ENCODE results near the gene C11orf71.

C11orf71 gene, protein sequence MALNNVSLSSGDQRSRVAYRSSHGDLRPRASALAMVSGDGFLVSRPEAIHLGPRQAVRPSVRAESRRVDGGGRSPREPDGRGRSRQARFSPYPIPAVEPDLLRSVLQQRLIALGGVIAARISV

DNA sequence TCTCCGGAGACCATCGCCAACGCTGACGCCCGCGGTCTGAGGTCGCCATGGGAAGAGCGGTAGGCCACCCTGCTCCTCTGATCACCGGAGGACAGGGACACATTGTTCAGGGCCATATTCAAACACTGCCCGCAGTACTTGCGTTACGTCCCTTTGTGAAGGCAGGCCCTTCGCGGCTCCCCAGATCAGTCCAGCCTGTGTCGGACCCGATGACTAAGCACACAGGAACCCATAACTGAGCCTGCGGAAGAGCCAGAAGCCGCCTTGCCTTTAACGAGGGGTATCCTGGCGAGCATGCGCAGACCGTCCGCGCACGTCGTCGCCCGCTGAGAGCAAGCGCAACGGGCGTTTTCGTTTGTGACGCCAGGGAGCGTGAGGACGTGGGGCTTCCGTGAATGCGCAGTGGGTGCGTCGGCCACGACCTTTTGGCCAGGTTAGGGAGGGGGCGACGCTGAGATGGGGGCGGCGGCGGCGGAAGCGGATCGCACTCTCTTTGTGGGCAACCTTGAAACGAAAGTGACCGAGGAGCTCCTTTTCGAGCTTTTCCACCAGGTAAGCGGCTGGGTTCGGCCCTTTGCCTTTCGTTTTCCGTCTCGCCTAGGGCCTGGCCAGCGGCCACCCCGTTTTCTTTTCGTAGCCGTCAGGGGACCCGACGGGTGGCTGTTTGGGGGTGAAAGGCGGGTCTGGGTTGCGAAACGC is at the start of gene C11orf71, which contains the start of gene RBM7:
TSS of gene C11orf71 (minus strand) at position 296 of the 699 bp plus-strand sequence. CDS start at position 116, 180 bp downstream.
TSS of gene RBM7 (plus strand) at position 451 of the 699 bp plus-strand sequence. CDS start at position 457, 6 bp downstream.
- peak; percentile 94 to 96 for DNase-seq (ENCODE audit: low read depth in 2 of 2)

DNA sequence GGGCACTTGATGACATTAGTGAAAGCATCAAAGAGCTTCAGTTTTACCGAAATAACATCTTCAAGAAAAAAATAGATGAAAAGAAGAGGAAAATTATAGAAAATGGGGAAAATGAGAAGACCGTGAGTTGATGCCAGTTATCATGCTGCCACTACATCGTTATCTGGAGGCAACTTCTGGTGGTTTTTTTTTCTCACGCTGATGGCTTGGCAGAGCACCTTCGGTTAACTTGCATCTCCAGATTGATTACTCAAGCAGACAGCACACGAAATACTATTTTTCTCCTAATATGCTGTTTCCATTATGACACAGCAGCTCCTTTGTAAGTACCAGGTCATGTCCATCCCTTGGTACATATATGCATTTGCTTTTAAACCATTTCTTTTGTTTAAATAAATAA is 49.5 kb upstream of the C11orf71 start:
- DNase-seq (ENCODE audit: low read depth in 2 of 2) = no peak

DNA sequence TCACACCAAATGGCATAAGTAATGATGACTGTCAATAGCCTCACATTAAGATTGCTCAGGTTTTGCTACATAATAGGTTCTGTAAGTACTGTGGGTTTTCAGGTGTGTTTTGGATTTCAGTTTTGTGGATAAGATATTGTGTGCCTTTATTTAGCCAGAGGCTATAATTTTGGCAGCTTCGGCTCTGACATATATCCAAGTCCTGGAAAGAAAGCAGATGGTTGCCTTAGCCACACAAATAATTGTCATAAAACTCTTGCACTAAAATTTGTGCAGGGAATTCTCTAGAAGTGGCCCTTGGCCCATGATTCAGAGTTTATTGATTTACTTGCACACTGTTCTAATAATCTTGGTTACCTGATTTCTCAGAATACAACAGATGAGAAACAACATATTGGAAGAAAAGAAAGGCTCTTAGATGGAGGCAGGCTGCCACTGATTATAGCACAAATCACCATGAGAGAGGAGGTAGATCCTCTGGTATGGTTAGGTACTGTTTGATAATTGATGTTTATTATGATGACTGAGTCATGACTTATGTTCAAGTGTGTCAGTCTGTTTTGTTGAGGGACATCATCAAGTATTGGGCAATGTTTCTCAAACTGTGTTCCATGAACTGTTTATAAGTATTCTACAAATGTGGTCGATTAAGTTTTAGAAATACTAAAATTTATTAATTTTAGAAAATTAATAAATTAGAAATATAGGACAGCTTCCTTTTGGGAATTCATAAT is 48.6 kb upstream of the C11orf71 start:
- no peak for DNase-seq (ENCODE audit: low read depth in 2 of 2)

DNA sequence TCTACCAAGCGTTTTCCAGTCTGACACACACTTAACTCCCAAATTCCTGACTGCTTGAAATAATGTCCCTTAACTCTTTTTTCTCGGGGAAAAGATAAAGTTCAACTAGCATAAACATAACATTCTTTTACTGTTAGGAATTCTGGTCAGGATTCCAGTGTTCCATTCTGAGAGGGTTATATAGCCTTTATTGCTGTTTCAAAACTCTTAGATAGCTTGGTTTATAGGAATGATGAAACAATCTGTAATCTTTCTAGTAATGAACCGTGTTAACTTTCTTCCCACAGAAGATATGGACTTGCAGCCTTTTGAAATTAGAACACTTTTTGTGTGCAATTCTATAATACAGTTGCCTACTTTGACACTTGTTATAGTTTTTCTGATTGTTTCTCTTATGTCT is 47.6 kb upstream of the C11orf71 start:
- DNase-seq (ENCODE audit: low read depth in 2 of 2) = no peak

DNA sequence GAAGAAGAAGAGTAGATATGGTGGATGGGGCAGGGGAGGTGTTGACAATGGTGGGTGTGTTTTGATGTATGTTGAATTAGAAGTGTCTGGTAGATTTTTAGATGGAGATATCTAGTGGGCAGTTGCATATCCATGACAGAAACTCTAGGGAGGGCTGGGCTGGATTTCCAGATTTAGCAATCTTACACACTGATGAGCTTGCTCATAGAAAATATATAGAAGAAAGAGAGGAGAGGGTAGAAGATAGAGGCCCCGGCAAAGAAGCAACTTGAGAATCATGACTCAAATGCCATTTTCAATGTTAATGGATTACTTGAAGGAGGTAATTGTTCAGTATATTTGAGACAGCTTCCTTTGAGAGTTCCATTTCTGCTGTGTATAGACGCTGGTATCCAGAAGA is 47.1 kb upstream of the C11orf71 start:
- DNase-seq (ENCODE audit: low read depth in 2 of 2) = no peak

DNA sequence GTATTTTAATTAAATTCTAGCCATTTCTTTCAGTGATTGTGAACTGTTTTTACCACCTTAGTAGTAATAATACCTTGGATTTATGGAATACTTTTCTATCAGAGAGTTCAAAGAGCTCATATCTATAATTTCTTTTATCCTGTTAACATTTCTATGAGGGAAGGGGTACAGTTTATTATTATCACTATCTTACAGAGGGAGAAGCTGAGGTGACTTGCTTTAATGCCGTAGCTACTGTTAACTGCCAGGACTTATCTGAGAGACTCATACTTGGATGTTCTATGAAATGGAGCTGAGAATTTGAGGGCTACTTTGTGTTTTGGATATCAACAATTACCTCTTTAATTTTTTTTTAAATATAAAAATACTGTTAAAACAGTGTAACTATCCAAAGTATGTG is 42.2 kb upstream of the C11orf71 start:
- no peak for DNase-seq (ENCODE audit: low read depth in 2 of 2)

DNA sequence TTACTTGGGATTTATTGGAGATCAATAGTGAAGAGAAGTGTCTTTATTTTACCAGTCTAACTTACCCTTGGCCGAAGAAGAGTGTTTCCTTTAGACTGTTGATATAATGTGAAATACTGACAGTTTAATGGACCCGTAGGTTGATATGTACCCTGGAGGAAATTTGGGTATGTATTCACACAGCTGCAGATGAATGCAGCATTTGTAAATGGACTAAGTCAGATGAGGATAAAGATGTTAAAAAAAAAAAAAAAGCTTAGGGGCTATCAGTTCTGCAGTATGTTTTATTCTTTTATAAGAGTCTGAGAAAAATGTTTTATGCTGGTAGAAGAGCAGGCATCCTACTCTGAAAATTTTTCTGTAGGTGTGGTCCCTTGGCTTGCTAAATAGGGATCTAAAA is 41.6 kb upstream of the C11orf71 start:
- no peak for DNase-seq (ENCODE audit: low read depth in 2 of 2)

DNA sequence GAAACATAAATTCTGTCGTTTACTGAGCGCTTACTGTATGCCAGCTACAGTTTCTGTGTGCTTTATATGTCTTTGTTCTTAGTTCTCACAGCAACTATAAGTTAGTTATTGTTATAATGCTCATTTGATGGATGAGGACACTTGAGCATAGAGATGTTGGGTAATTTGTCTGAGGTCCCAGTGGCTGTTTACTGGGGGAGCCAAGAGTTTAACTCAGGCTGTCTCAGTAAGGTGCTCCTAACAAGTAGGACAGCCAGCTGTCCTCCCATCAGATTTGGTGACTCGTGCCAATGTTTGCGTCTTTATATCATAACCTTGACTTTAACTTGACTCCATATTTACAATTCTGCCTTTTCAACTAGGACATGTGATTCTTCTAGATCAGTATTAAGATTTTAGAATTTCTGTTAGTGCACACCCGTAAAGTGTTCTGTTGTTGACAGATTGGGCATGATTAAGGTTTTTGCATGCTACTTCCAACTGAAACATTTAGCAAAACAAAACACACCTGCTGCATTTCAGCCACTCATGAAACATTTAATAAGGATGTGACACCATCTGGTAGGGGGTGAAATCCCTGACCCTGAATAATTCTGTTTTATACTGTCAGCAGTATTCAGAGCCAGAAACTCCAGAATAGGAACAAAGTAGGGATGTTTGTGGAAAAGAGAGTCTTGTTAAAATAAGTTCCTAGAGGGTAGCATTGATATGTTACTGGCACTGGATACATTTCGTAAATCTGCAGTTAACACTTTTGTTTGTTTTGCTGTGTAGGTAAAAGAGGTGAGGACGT is 40.9 kb upstream of the C11orf71 start:
- DNase-seq (ENCODE audit: low read depth in 2 of 2) = no peak

DNA sequence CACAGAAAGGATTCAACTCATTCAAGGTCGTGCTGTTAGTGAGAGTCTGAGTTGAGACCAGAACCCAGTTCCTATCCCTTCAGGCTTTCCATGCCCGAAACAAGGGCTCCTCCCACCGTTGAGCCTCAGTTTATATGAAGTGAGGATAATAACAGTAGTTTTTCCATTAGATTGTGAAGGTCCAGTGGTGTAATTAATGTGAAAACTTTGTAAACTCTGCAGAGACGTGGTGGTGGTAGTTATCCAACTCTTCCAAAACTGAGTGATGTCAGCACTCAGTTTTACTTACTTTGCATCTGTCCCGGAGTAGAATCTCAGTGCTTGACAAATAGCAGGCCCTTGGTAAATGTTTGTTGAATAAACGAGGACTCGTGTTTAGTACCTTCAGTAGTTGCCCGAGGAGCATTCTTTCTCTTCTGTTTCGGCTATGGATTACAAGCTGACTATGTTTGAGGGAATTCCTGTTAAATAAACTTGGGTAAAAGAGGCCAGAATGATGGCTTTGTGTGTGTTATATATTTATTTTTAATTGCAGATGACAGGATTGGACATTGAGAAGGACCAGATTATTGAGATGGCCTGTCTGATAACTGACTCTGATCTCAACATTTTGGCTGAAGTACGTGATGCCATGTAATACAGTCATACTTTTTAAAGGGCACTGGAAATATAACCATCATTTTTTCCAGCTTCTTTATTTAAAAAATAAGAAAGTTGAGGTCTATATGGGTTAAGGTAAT is 40.0 kb upstream of the C11orf71 start:
- DNase-seq (ENCODE audit: low read depth in 2 of 2) = no peak

DNA sequence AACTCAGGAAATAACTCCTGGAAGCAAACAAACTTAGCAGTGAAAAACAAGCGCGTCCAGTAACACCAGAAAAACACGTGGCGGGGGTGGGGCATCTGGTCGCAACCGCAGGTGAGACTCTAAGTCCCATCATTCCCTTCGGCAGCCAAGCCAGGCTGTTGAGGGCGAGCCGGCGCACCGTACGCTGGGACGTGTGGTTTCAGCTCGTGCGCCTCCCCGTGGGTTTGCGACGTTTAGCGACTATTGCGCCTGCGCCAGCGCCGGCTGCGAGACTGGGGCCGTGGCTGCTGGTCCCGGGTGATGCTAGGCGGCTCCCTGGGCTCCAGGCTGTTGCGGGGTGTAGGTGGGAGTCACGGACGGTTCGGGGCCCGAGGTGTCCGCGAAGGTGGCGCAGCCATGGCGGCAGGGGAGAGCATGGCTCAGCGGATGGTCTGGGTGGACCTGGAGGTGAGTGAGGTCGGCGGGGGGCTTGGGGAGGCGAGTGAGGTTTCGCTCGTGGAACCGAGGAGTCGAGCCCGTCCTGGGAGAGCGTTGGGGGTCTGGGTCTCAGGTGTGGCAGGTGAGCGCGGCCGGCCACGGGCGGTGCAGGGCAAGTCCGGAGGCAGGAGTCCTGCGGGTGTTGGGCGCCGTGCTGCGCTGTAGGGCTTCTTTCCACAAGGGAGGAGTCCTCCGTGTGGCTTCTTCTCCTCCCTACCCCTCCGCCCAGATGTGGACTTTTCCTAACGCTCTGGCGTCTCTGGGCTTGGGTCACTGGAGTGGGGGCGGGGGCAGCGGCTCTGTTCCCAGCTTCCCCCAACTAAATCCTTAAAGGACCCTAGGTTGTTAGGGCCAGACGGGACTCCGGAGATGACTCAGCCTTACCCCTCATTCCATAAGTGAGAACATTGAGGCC is 39.2 kb upstream of the C11orf71 start, which contains the start of gene REXO2:
TSS of gene REXO2 (plus strand) at position 239 of the 892 bp plus-strand sequence. CDS start at position 301, 62 bp downstream.
- peak; percentile 90 to 92 for DNase-seq (ENCODE audit: low read depth in 2 of 2)

DNA sequence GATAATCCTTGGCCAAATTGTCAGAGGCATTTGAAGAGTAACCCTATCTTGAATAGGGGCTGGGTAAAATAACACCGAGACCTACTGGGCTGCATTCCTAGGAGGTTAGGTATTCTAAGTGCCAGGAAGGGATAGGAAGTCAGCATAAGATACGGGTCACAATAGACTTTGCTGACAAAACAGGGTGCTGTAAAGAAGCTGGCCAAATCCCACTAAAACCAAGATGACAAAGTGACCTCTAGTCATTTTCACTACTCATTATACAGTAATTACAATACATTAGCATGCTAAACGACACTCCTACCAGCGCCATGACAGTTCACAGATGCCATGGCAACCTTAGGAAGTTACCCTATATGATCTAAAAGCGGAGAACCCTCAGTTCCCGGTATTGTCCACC is 38.0 kb upstream of the C11orf71 start:
- DNase-seq (ENCODE audit: low read depth in 2 of 2) = no peak

DNA sequence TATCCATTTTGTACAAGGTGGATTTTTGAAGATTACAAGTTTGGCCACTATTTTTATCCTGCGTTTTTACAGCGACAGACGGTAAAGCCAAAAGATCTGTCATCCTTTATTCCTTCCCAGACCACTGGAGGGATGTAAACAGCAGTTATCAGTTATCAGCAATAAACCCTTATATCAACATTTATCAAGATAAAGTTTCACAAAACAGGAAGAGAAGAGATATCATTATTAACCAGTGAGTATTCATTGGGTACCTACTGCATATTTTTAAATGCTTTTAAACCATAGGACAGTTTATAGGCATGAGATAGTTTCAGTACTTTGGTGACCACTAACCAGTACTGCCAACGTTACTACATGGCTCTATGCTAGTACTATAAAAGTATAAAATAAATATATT is 33.1 kb upstream of the C11orf71 start:
- no peak for DNase-seq (ENCODE audit: low read depth in 2 of 2)

DNA sequence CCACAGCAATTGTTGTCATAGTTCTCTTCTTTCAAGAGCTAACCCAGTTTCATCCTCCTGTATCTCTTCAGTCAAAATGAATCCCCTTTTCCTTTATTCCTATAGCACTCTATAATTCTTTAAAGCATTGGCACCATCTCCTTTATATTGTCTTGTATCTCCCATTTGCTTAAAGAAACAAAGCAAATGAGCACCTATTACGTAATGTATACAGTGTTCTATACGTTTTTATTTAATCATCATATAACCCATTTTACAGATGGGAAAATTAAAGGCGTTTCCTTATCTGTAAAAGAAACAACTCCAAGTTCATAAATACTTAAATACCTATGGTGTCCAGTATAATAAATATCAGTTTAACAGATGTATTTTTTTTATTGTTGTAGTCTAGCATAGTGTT is 32.6 kb upstream of the C11orf71 start:
- no peak for DNase-seq (ENCODE audit: low read depth in 2 of 2)

DNA sequence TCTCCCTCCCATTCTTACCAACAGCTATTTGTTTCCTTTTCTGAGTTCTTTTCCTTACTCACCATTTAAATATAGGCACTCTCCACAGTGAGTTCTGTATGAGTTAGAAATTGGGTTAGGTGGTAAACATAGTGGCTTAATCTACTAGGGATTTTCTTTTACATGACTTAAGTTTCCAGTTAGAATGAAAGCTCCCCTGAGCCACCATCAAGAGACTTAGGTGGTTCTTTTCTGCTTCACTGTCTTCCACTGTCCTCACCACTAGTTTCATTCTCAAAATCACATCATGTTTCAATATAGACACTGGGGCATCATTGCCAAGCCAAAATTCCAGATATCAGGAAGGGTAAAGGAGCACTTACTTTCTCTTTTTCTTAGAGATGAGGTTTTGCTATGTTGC is 30.0 kb upstream of the C11orf71 start:
- DNase-seq (ENCODE audit: low read depth in 2 of 2) = no peak

DNA sequence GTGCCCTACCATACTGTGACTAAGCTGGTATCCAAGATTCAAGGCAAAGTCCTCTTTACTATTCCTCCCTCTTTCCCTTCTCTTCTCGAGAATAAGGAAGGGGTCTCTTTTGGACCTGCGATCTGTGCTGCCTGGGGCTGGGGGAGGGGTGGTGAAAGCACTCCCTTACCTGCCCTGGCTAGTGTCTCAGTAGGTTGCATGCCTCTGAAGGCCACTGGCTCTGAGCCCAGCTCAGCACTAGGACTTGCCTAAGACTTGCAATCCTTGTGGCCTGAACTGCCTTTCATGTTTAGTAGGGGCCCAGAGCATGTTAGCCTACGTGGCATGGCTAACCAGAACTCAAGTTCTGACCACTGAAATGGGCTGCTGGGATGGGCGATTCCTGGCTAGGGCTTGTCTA is 26.0 kb upstream of the C11orf71 start:
- DNase-seq (ENCODE audit: low read depth in 2 of 2) = no peak

DNA sequence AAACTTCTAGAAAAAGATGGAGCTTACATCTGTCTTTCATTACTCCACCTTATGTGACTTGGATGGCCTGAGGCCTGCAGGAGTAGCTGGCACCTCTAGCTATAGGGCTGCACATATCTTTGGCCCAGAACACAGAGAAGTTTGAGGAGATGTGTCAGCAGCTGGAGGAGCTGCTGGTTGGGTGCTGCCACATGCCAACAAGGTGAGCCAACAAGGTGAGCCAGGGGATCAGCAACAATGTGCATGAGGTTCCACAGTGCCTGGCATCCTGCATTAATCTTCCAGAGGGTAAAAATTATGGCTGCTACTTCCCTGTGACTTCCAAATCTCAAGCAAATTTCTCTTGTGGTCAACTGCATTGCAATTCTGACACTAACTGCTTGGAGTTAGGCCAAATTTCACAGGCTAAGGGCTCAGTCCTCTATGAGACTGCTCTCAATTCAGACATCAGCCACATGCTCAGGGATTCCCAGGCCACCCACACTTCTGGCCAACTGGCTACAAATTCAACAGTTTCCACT is 16.2 kb upstream of the C11orf71 start:
- DNase-seq (ENCODE audit: low read depth in 2 of 2) = no peak

DNA sequence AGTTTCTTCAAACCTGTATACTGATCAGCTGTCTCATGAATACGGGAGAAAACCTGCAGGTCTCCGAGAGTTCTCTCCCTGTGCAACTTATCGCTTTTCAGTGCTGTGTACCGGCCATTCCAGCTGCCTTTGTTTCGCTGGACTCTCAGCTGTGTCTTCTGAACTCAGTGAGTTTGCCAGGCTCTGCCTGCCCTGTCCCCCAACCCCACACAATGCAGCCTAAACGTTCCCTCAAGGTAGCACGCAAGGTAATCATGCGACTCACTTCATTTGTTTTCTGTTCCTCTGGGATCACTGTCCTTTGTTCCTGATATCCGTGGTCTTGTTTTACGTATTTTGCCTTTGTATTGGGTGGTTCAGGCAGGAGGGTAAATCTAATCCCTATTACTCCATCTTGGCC is 13.6 kb upstream of the C11orf71 start:
- no peak for DNase-seq (ENCODE audit: low read depth in 2 of 2)

DNA sequence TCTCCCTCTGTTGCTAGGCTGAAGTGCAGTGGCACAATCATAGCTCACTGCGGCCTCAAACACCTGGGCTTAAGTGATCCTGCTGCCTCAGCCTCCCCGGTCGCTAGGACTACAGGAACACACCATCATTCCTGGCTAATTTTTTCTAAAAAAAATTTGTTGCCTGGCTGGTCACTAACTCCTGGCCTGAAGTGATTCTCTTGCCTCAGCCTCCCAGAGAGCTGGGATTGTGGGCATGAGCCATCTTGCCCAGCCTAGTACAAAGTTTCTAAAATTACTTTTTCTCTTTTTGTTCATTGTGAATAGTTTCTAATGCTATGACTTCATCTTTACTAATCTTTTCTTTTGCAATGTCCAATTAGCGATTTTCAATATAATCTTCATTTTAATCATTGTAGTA is 12.6 kb upstream of the C11orf71 start:
- DNase-seq (ENCODE audit: low read depth in 2 of 2) = no peak

DNA sequence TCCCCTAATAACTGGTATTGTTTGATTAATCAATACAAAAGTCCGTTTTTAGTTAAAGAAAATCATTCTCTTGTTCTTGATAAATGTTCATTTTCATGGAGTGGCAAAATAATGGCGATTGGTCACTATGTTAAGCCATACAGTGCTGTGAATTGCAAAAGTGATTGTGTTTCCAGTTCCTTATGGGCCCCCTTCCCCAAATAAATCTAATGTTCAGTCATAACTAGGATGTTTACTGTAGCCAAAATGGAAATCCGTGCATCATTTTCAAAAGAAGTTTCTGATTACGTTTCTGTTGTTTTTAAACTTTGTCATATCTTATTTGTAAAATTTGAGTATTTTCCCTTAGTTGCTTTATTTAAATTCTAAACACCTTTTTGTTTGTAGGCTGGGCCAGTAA is 1.0 kb upstream of the C11orf71 start:
- DNase-seq (ENCODE audit: low read depth in 2 of 2) = no peak

DNA sequence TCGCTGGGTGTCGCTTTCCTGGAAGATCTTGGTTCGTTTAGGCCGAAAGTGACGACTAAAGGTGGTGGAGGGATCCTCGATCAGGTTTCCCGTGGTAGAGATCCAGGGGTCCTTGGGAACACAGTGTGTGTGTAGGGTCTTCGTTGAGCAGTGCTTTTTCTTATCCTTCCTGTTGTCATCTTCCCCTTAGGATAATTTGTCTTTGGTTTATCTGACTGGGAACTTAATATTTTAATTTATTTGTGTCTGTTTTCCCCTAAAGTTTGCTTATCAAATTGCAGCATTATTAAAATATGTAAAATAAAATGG is 558 bp upstream of the C11orf71 start:
- DNase-seq (ENCODE audit: low read depth in 2 of 2) = no peak
